Urinary bladder (tissue), 4 donors: Measurements from ENCODE around the gene USP28. TPM values are rescaled to one million over a fixed set of nuclear protein-coding genes. Genes with fewer than 3 reads are reported as not detected.
A peak's percentile ranks its signal among the peaks of the same experiment; 100 is the strongest.
"Not testable (repeated sequence)": the region's sequence is repeated elsewhere in the genome, so short reads cannot be mapped to it uniquely, and the experiment has no call there.

Experiments used
- DNase-seq: peaks from one replicate; pipeline ENCODE4 v3.0.0-alpha.2; 2015; ENCODE audit errors: extremely low spot score
- H3K27ac ChIP-seq: one replicate; pipeline ENCODE4 v1.5.1; 2013; ENCODE audit warnings: low read depth, mild to moderate bottlenecking, moderate library complexity
- H3K36me3 ChIP-seq: one replicate; pipeline ENCODE4 v1.6.1; 2013; ENCODE audit warnings: mild to moderate bottlenecking, moderate library complexity; ENCODE audit not compliant: insufficient read depth
- H3K4me1 ChIP-seq: one replicate; pipeline ENCODE4 v1.6.1; 2013; ENCODE audit warnings: mild to moderate bottlenecking, moderate library complexity; ENCODE audit not compliant: insufficient read depth
- H3K4me3 ChIP-seq: one replicate; pipeline ENCODE4 v1.5.1; 2013; ENCODE audit warnings: low read depth, low read length
- WGBS: extraction: QIAGEN DNeasy Blood & Tissue Kit; methylation state at CpG from one replicate; pipeline ENCODE4 v1.1.7; 2013; 5-methylcytosine and 5-hydroxymethylcytosine counted together
- polyA plus RNA-seq: library from polyadenylated mRNA; stranded (reverse); fragments of 200-250 nt; gene quantifications from one replicate; pipeline ENCODE4 v1.2.3, GENCODE V29; 2013
- total RNA-seq: library from RNA; depleted of rRNA; stranded (reverse); fragments of >200 nt; gene quantifications from one replicate; pipeline ENCODE4 v1.2.3, GENCODE V29; 2014
- donor health status: healthy with polysubstance abuse.
- donor health status: healthy.

Gene USP28
- total and polyA plus RNA-seq, 2 donors = 18.4 to 68.7 TPM

GRCh38 chr11:113805640-113806039 lies 69.7 kb downstream of the USP28 start:
- no peak for DNase-seq
- Histone ChIP-seq H3K36me3 (peaks cover 13% of the 10 kb centered on the region), H3K4me1 (no peaks in the 10 kb centered on the region), H3K27ac (no peak overlapping the region), H3K4me3 (no peak overlapping the region)

GRCh38 chr11:113802621-113803020 lies 72.8 kb downstream of the USP28 start:
- Histone ChIP-seq H3K36me3 (peaks cover 14% of the 10 kb centered on the region), H3K4me1 (no peaks in the 10 kb centered on the region)
- no peak for DNase-seq

GRCh38 chr11:113796663-113797259 lies 78.6 kb downstream of the USP28 start:
- DNase-seq = no peak
- H3K36me3 ChIP-seq = peaks cover 5% of the 10 kb centered on the region
- H3K4me1 ChIP-seq = no peaks in the 10 kb centered on the region
- no peak overlapping the region for H3K27ac ChIP-seq
- no peak overlapping the region for H3K4me3 ChIP-seq
- WGBS = 69% methylated on average over 3 of the region's 3 CpGs

More at GRCh38 chr11:113802621-113803020, 72.8 kb downstream of the USP28 start:
- no peak overlapping the region for H3K27ac ChIP-seq
- no peak overlapping the region for H3K4me3 ChIP-seq

GRCh38 chr11:113789675-113790320 lies 85.6 kb downstream of the USP28 start:
- 84% methylated on average over 35 of the region's 35 CpGs for WGBS
- no peak overlapping the region for H3K27ac ChIP-seq

GRCh38 chr11:113789016-113789415 lies 86.4 kb downstream of the USP28 start:
- WGBS = 88% methylated on average over 22 of the region's 22 CpGs
- DNase-seq, H3K4me3 ChIP-seq, H3K27ac ChIP-seq, H3K36me3 ChIP-seq, H3K4me1 ChIP-seq: not testable (repeated sequence)

More at GRCh38 chr11:113789675-113790320, 85.6 kb downstream of the USP28 start:
- DNase-seq = no peak
- Histone ChIP-seq H3K4me1 (no peaks in the 10 kb centered on the region), H3K4me3 (no peak overlapping the region), H3K36me3 (no peaks in the 10 kb centered on the region)

GRCh38 chr11:113782134-113782533 lies 93.2 kb downstream of the USP28 start:
- Histone ChIP-seq H3K4me3 (no peak overlapping the region), H3K27ac (no peak overlapping the region), H3K36me3 (no peaks in the 10 kb centered on the region), H3K4me1 (no peaks in the 10 kb centered on the region)
- WGBS = 85% methylated on average over 1 of the region's 1 CpG
- no peak for DNase-seq

GRCh38 chr11:113781682-113782081 lies 93.7 kb downstream of the USP28 start:
- no peaks in the 10 kb centered on the region for H3K4me1 ChIP-seq
- WGBS = 75% methylated on average over 5 of the region's 5 CpGs
- H3K27ac ChIP-seq = no peak overlapping the region
- H3K36me3 ChIP-seq = no peaks in the 10 kb centered on the region
- no peak overlapping the region for H3K4me3 ChIP-seq
- no peak for DNase-seq

GRCh38 chr11:113779496-113779895 lies 95.9 kb downstream of the USP28 start, which contains the start of gene CLDN25:
TSS of gene CLDN25 (plus strand) at chr11:113779796. CDS start at chr11:113779796, 0 bp downstream.
- no peak for DNase-seq
- no peaks in the 10 kb centered on the region for H3K36me3 ChIP-seq
- no peak within 1 kb of the TSS for H3K4me3 ChIP-seq
- no peak within 1 kb of the TSS for H3K27ac ChIP-seq
- H3K4me1 ChIP-seq = no peaks in the 10 kb centered on the region
- 80% methylated on average over 4 of the region's 4 CpGs for WGBS

- no peaks in the 10 kb centered on the region for H3K36me3 ChIP-seq
- H3K4me1 ChIP-seq = no peaks in the 10 kb centered on the region
- no peak overlapping the region for H3K27ac ChIP-seq
- WGBS = 46% methylated on average over 11 of the region's 11 CpGs
- DNase-seq = peak; percentile 41
- H3K4me3 ChIP-seq = no peak overlapping the region
Observed at GRCh38 chr11:113778111-113778910, 97.1 kb downstream of the USP28 start.

- H3K4me1 ChIP-seq = no peaks in the 10 kb centered on the region
- no peak for DNase-seq
- peaks cover 3% of the 10 kb centered on the region for H3K36me3 ChIP-seq
- H3K27ac ChIP-seq = no peak overlapping the region
- 0% methylated on average over 1 of the region's 1 CpG for WGBS
- H3K4me3 ChIP-seq = no peak overlapping the region
Observed at GRCh38 chr11:113774174-113774503, 101.2 kb downstream of the USP28 start.

GRCh38 chr11:113773416-113774173 lies 101.8 kb downstream of the USP28 start, which contains the start of gene ZW10:
TSS of gene ZW10 (minus strand) at chr11:113773692. CDS start at chr11:113773666, 26 bp downstream.
- Histone ChIP-seq H3K36me3 (peaks cover 3% of the 10 kb centered on the region), H3K4me3 (peak within 1 kb of the TSS; percentile 60), H3K4me1 (no peaks in the 10 kb centered on the region), H3K27ac (peak within 1 kb of the TSS; percentile 58)
- peak; percentile 93 for DNase-seq
- under 1% methylated on average over 46 of the region's 46 CpGs for WGBS

GRCh38 chr11:113773092-113773415 lies 102.3 kb downstream of the USP28 start:
- Histone ChIP-seq H3K27ac (peak overlapping the region; percentile 24), H3K4me1 (no peaks in the 10 kb centered on the region), H3K4me3 (peak overlapping the region; percentile 60), H3K36me3 (peaks cover 3% of the 10 kb centered on the region)
- WGBS = 1% methylated on average over 10 of the region's 10 CpGs
- DNase-seq = peak; percentile 2

GRCh38 chr11:113771964-113772363 lies 103.4 kb downstream of the USP28 start:
- Histone ChIP-seq H3K4me3 (no peak overlapping the region), H3K36me3 (peaks cover 3% of the 10 kb centered on the region), H3K27ac (no peak overlapping the region), H3K4me1 (no peaks in the 10 kb centered on the region)
- DNase-seq = no peak
- 77% methylated on average over 3 of the region's 3 CpGs for WGBS
